A673 (cell line): Measurements from ENCODE around the gene ATAD5. TPM values are rescaled to one million over a fixed set of nuclear protein-coding genes. Genes with fewer than 3 reads are reported as not detected.

ENCODE experiments used
- BruUV-seq: library from RNA; stranded (reverse); fragments of 400-500 nt; replicated peaks from 2 replicates; lab custom pipeline; 2021; lab: Mats Ljungman, UMichigan
- CTCF ChIA-PET: fragments of 300-600 bp; sonication (Branson Sonifier 250); formaldehyde crosslinking; loops from one replicate; lab custom pipeline; 2022; ENCODE audit warnings: antibody characterized with exemption; lab: Charles Lee
- POLR2A ChIA-PET: fragments of 300-600 bp; sonication (Branson Sonifier 250); formaldehyde crosslinking; loops from one replicate; lab custom pipeline; 2022; ENCODE audit warnings: antibody characterized with exemption; ENCODE audit not compliant: low non-redundant PET; lab: Charles Lee
- DNase-seq: peaks from one replicate; pipeline ENCODE4 v3.0.0-alpha.2; 2015; ENCODE audit warnings: low spot score
- H3K27ac ChIP-seq: fragments of 200-600 bp; sonication (generic); 2 replicates; pipeline ENCODE4 v1.5.1; 2016; ENCODE audit warnings: mixed run types, low read depth, mild to moderate bottlenecking, mixed read lengths, antibody characterized with exemption, low read length; ENCODE audit not compliant: poor library complexity, severe bottlenecking
- H3K27me3 ChIP-seq: fragments of 200-600 bp; sonication (generic); replicated peaks from 2 replicates; pipeline ENCODE4 v1.6.1; 2017; ENCODE audit warnings: mixed run types, low read depth, mild to moderate bottlenecking, mixed read lengths, antibody characterized with exemption, low read length; ENCODE audit not compliant: insufficient read depth, poor library complexity
- H3K36me3 ChIP-seq: fragments of 200-600 bp; sonication (generic); 2 replicates; pipeline ENCODE4 v1.6.1; 2016; ENCODE audit warnings: mixed run types, mild to moderate bottlenecking, mixed read lengths, antibody characterized with exemption, low read length; ENCODE audit not compliant: insufficient read depth, poor library complexity, severe bottlenecking
- H3K4me1 ChIP-seq: fragments of 200-600 bp; sonication (generic); 2 replicates; pipeline ENCODE4 v1.6.1; 2017; ENCODE audit warnings: mixed run types, mild to moderate bottlenecking, mixed read lengths, antibody characterized with exemption, low read length; ENCODE audit not compliant: insufficient read depth, poor library complexity, severe bottlenecking
- H3K4me3 ChIP-seq: fragments of 200-600 bp; sonication (generic); 2 replicates; pipeline ENCODE4 v1.5.1; 2016; ENCODE audit warnings: low read depth, mixed run types, mild to moderate bottlenecking, mixed read lengths, low read length; ENCODE audit not compliant: poor library complexity, severe bottlenecking
- H3K9me3 ChIP-seq: fragments of 200-600 bp; sonication (generic); 2 replicates; pipeline ENCODE4 v1.6.1; 2016; ENCODE audit warnings: mixed run types, low read depth, mild to moderate bottlenecking, mixed read lengths, antibody characterized with exemption, low read length; ENCODE audit not compliant: poor library complexity, severe bottlenecking
- CTCF ChIP-seq: fragments of 300-800, 200-600 bp; sonication (generic); conservative IDR thresholded peaks from 2 replicates; pipeline ENCODE4 v1.5.1; 2017; ENCODE audit warnings: low read depth, mild to moderate bottlenecking, antibody characterized with exemption, low read length, moderate library complexity, mixed read lengths
- EZH2 ChIP-seq: fragments of 200-600 bp; sonication (generic); IDR thresholded peaks from 2 replicates; pipeline ENCODE4 v1.6.1; 2017; ENCODE audit warnings: borderline replicate concordance, low read depth, mild to moderate bottlenecking, mixed read lengths, antibody characterized with exemption, low read length; ENCODE audit not compliant: poor library complexity, severe bottlenecking
- intact Hi-C: fragments of 100-400 bp; cut with micrococcal nuclease; formaldehyde crosslinking; loops from one replicate; pipeline ENCODE4 v1.10.0; 2022; ENCODE audit not compliant: unreplicated experiment
- total RNA-seq: library from RNA; stranded (reverse); gene quantifications from 2 replicates; pipeline ENCODE4 v1.2.3, GENCODE V29; 2021

The ATAD5 gene
- total RNA-seq, 1 experiment from 2014 or later, result 17.4 TPM

DNA sequence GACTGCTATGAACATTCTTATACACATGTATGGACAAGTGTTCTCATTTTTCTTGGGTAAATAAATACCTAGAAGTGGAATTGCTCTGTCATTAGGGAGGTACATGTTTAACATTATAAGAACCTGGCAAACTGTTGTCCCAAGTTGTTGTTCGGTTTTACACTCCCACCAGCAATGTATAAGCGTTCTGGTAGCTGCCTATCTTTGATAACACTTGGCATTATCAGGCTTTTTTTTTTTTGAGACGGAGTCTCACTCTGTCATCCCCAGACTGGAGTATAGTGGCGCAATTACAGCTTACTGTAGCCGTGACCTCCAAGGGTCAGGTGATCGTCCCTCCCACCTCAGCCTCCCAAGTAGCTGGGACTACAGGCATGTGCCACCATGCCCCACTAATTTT, 16.3 kb downstream of the ATAD5 start:
- peaks cover 9% of the 10 kb centered on the region for H3K36me3 ChIP-seq
- CTCF ChIA-PET, result no interaction called here
- H3K27ac ChIP-seq, result no peak overlapping the region
- BruUV-seq, result no TSS peak
- TF ChIP-seq CTCF, result no peak
- intact Hi-C loops, result no loop called here
- no peak for DNase-seq
- H3K4me1 ChIP-seq, result no peaks in the 10 kb centered on the region
- no peak overlapping the region for H3K4me3 ChIP-seq
- no peaks in the 10 kb centered on the region for H3K27me3 ChIP-seq
- POLR2A ChIA-PET, result interaction anchor here (0.6 kb wide), 1 partner anchor 1815 kb away, joined by 5 read pairs; no protein-coding TSS in a partner anchor
- H3K9me3 ChIP-seq, result no peaks in the 10 kb centered on the region

- CTCF ChIA-PET, result no interaction called here
- H3K36me3 ChIP-seq, result peaks cover 12% of the 10 kb centered on the region
- H3K27me3 ChIP-seq, result no peaks in the 10 kb centered on the region
Measured at GRCh38 chr17:30854146-30854545, 22.4 kb downstream of the ATAD5 start.

DNA sequence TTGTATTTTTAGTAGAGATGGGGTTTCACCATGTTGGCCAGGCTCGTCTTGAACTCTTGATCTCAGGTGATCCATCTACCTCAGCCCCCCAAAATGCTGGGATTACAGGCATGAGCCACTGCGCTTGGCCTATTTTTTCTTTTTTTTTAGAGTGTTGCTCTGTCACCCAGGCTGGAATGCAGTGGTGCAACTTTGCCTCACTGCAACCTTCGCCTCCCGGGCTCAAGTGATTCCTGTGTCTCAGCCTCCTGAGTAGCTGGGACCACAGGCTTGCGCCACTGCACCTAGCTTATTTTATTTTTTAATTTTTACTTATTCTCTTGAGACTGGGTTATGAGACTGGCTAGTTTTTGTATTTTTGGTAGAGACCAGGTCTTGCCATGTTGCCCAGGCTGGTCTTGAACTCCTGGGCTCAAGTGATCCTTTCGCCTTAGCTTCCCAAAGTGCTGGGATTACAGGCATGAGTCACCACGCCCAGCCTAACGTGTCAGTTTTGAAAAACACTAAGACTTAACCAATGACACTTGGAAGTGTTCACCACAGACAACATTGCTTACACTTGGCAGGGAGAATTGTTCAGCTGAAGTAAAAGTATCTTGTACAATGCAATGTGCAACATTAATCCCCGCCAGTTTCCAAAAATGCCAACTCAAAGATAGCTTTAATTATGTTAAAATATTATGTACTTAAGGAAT, 26.9 kb downstream of the ATAD5 start:
- no peaks in the 10 kb centered on the region for H3K4me1 ChIP-seq
- no peak for DNase-seq
- H3K27me3 ChIP-seq, result no peaks in the 10 kb centered on the region
- intact Hi-C loops, result no loop called here
- POLR2A ChIA-PET, result no interaction called here
- no peak overlapping the region for H3K4me3 ChIP-seq
- CTCF ChIA-PET, result no interaction called here
- no peaks in the 10 kb centered on the region for H3K9me3 ChIP-seq
- no peak overlapping the region for H3K27ac ChIP-seq
- TF ChIP-seq EZH2 (no peak), CTCF (no peak)
- no TSS peak for BruUV-seq
- peaks cover 13% of the 10 kb centered on the region for H3K36me3 ChIP-seq

More at GRCh38 chr17:30854146-30854545, 22.4 kb downstream of the ATAD5 start:
- intact Hi-C loops, result no loop called here
- no peak for DNase-seq
- no peak overlapping the region for H3K4me3 ChIP-seq
- no peaks in the 10 kb centered on the region for H3K9me3 ChIP-seq
- TF ChIP-seq CTCF, result no peak
- TF ChIP-seq EZH2, result no peak
- no peak overlapping the region for H3K27ac ChIP-seq
- no TSS peak for BruUV-seq
- POLR2A ChIA-PET, result no interaction called here
- no peaks in the 10 kb centered on the region for H3K4me1 ChIP-seq
